Stimulated activated CD8-positive, alpha-beta memory T cell treated with anti-CD3 and anti-CD28 coated beads, Interleukin-7, amount 100 ng/mL, for 24 hours (primary cell): ENCODE results near the gene FOXC1.

Source experiments
- DNase-seq: peaks from one replicate; pipeline ENCODE4 v3.0.0-alpha.2; 2020; ENCODE audit warnings: low read depth

The FOXC1 gene

GRCh38 chr6:1624058-1624850 is 14.5 kb downstream of the FOXC1 start:
- no peak for DNase-seq

- DNase-seq, result no peak
Observed at GRCh38 chr6:1624851-1625781, 15.4 kb downstream of the FOXC1 start.

GRCh38 chr6:1625794-1626435 is 16.2 kb downstream of the FOXC1 start:
- no peak for DNase-seq

- no peak for DNase-seq
Observed at GRCh38 chr6:1626481-1626880, 16.8 kb downstream of the FOXC1 start.

- no peak for DNase-seq
Observed at GRCh38 chr6:1627827-1628560, 18.3 kb downstream of the FOXC1 start.

- DNase-seq, result no peak
Observed at GRCh38 chr6:1629316-1629715, 19.6 kb downstream of the FOXC1 start.

GRCh38 chr6:1630212-1630770 is 20.6 kb downstream of the FOXC1 start:
- DNase-seq, result no peak

GRCh38 chr6:1630771-1631217 is 21.1 kb downstream of the FOXC1 start:
- no peak for DNase-seq

GRCh38 chr6:1631251-1631650 is 21.5 kb downstream of the FOXC1 start:
- DNase-seq, result no peak

GRCh38 chr6:1633366-1634021 is 23.8 kb downstream of the FOXC1 start:
- no peak for DNase-seq

- DNase-seq, result no peak
Observed at GRCh38 chr6:1634081-1634480, 24.4 kb downstream of the FOXC1 start.

GRCh38 chr6:1635305-1636010 is 25.7 kb downstream of the FOXC1 start:
- no peak for DNase-seq

- no peak for DNase-seq
Observed at GRCh38 chr6:1636272-1636825, 26.6 kb downstream of the FOXC1 start.

- DNase-seq, result no peak
Observed at GRCh38 chr6:1636971-1637871, 27.5 kb downstream of the FOXC1 start.

GRCh38 chr6:1639430-1639829 is 29.7 kb downstream of the FOXC1 start:
- DNase-seq, result no peak

GRCh38 chr6:1640476-1640875 is 30.8 kb downstream of the FOXC1 start:
- DNase-seq, result no peak

- DNase-seq, result no peak
Observed at GRCh38 chr6:1641343-1641885, 31.7 kb downstream of the FOXC1 start.

GRCh38 chr6:1643111-1643510 is 33.4 kb downstream of the FOXC1 start:
- DNase-seq, result no peak
